ENCODE measurements around the gene RPL10.

RPL10 gene

GRCh38 chrX:154441984-154442707 is 44.0 kb downstream of the RPL10 start:
- in situ Hi-C loops (cut with MboI; ENCODE audit: low sequenced_read_pairs, unreplicated experiment) = no loop called here
- DNase-seq (ENCODE audit: low spot score) = no peak
- no peak for TF ChIP-seq CTCF (IDR thresholded peaks at IDR 0.05; ENCODE audit: borderline replicate concordance, control extremely low read depth, extremely low read depth, insufficient read depth, missing control alignments)

GRCh38 chrX:154443479-154443910 is 45.3 kb downstream of the RPL10 start:
- no peak for DNase-seq (ENCODE audit: low spot score)
- TF ChIP-seq CTCF (IDR thresholded peaks at IDR 0.05; ENCODE audit: borderline replicate concordance, control extremely low read depth, extremely low read depth, insufficient read depth, missing control alignments) = no peak
- in situ Hi-C loops (cut with MboI; ENCODE audit: low sequenced_read_pairs, unreplicated experiment) = no loop called here

- peak; percentile 16 for TF ChIP-seq CTCF (IDR thresholded peaks at IDR 0.05; ENCODE audit: borderline replicate concordance, control extremely low read depth, extremely low read depth, insufficient read depth, missing control alignments)
- in situ Hi-C loops (cut with MboI; ENCODE audit: low sequenced_read_pairs, unreplicated experiment) = no loop called here
- peak; percentile 89 for DNase-seq (ENCODE audit: low spot score)
Observed at GRCh38 chrX:154443992-154444754, 46.0 kb downstream of the RPL10 start, which contains the start of gene FAM50A. Gene FAM50A, plus strand, starts transcription at chrX:154444141. Its CDS starts 95 bp downstream, at chrX:154444236.

GRCh38 chrX:154444755-154445246 is 46.6 kb downstream of the RPL10 start:
- no peak for DNase-seq (ENCODE audit: low spot score)
- no peak for TF ChIP-seq CTCF (IDR thresholded peaks at IDR 0.05; ENCODE audit: borderline replicate concordance, control extremely low read depth, extremely low read depth, insufficient read depth, missing control alignments)
- in situ Hi-C loops (cut with MboI; ENCODE audit: low sequenced_read_pairs, unreplicated experiment) = no loop called here

GRCh38 chrX:154445776-154446175 is 47.6 kb downstream of the RPL10 start:
- in situ Hi-C loops (cut with MboI; ENCODE audit: low sequenced_read_pairs, unreplicated experiment) = no loop called here
- TF ChIP-seq CTCF (IDR thresholded peaks at IDR 0.05; ENCODE audit: borderline replicate concordance, control extremely low read depth, extremely low read depth, insufficient read depth, missing control alignments) = no peak
- DNase-seq (ENCODE audit: low spot score) = no peak

- no peak for DNase-seq (ENCODE audit: low spot score)
- TF ChIP-seq CTCF (IDR thresholded peaks at IDR 0.05; ENCODE audit: borderline replicate concordance, control extremely low read depth, extremely low read depth, insufficient read depth, missing control alignments) = no peak
- in situ Hi-C loops (cut with MboI; ENCODE audit: low sequenced_read_pairs, unreplicated experiment) = no loop called here
Observed at GRCh38 chrX:154446430-154446829, 48.3 kb downstream of the RPL10 start.

Data from GM13976 (cell line).